SU-DHL-6 (cell line): Measurements from ENCODE around the gene TGM2.

Experiments
- CTCF ChIP-seq: fragments of 200-600 bp; sonication (generic); IDR thresholded peaks from one replicate; pipeline ENCODE4 v1.5.1; 2017; ENCODE audit warnings: antibody characterized with exemption, mild to moderate bottlenecking, low read length, moderate library complexity; ENCODE audit not compliant: insufficient read depth, poor library complexity, severe bottlenecking
- EZH2phosphoT487 ChIP-seq: fragments of 200-600 bp; sonication (generic), shearing (Covaris generic); conservative IDR thresholded peaks from 2 replicates; pipeline ENCODE4 v1.6.1; 2018; ENCODE audit warnings: mild to moderate bottlenecking, antibody characterized with exemption, low read length, moderate library complexity, mixed read lengths

GRCh38 chr20:38135271-38135650, 29.8 kb downstream of the TGM2 start:
- no peak for TF ChIP-seq CTCF
- TF ChIP-seq EZH2phosphoT487: no peak
